Naive thymus-derived CD8-positive, alpha-beta T cell (primary cell): Measurements from ENCODE around the gene LAYN. TPM values are rescaled to one million over a fixed set of nuclear protein-coding genes. Genes with fewer than 3 reads are reported as not detected.

Source experiments
- ATAC-seq, 2 donors: fragments of 150-1000 bp; cut with Tn5 transposase in 1 of 2; sonication (Bioruptor Pico), chemical (Tn5 transposase) in 1 of 2; 1 replicate in 1 of 2; 2 replicates in 1 of 2; pipeline ENCODE4 v1.10.0; 2021; ENCODE audit warnings: mild to moderate bottlenecking in 2 of 2, moderate library complexity in 2 of 2
- POLR2A ChIA-PET: fragments of 350-600 bp; sonication (Branson Sonifier 250); formaldehyde crosslinking; loops from one replicate; lab custom pipeline; 2021; ENCODE audit warnings: antibody characterized with exemption; lab: Charles Lee
- DNase-seq, 10 donors: peaks; one replicate each; pipeline versions ENCODE4 v3.0.0 to v3.0.0-alpha.2; 2020 to 2022
- H3K27ac Mint-ChIP-seq, 10 donors: one replicate each; pipeline ENCODE4 v1.8.0; 2020 to 2022; ENCODE audit warnings: mild to moderate bottlenecking in 10 of 10, mixed read lengths in 10 of 10, moderate library complexity in 4 of 10, inconsistent platforms in 1 of 10
- H3K27me3 Mint-ChIP-seq, 5 donors: one replicate each; pipeline ENCODE4 v1.8.0; 2021 to 2022; ENCODE audit warnings: mixed read lengths in 5 of 5
- H3K36me3 Mint-ChIP-seq, 3 donors: one replicate each; pipeline ENCODE4 v1.8.0; 2020 to 2022; ENCODE audit warnings: mixed read lengths in 3 of 3, mild to moderate bottlenecking in 2 of 3, inconsistent platforms in 1 of 3
- H3K4me1 Mint-ChIP-seq, 4 donors: one replicate each; pipeline ENCODE4 v1.8.0; 2021 to 2022; ENCODE audit warnings: mixed read lengths in 4 of 4
- H3K4me3 Mint-ChIP-seq, 10 donors: one replicate each; pipeline ENCODE4 v1.8.0; 2020 to 2022; ENCODE audit warnings: mild to moderate bottlenecking in 10 of 10, mixed read lengths in 10 of 10, moderate library complexity in 6 of 10, inconsistent platforms in 1 of 10
- H3K9me3 Mint-ChIP-seq, 9 donors: one replicate each; pipeline ENCODE4 v1.8.0; 2020 to 2022; ENCODE audit warnings: mixed read lengths in 9 of 9, mild to moderate bottlenecking in 3 of 9, inconsistent platforms in 1 of 9, moderate library complexity in 1 of 9
- microRNA-seq: library from miRNA; unstranded; fragments of <30 nt; microRNA quantifications from one replicate; pipeline ENCODE4 v1.2.0, GENCODE V29; 2022; ENCODE audit warnings: borderline microRNAs expressed
- polyA plus RNA-seq, 3 donors: library from polyadenylated mRNA; unstranded; fragments of 300-500 nt; fragmentation: Illumina TruSeq; gene quantifications; one replicate each; pipeline ENCODE4 v1.2.3, GENCODE V29; 2021
- total RNA-seq, 8 experiments: library from RNA in 2 of 8; stranded (reverse) in 2 of 8; gene quantifications; one replicate each; pipeline ENCODE4 v1.2.3 and lab custom pipeline; 2021 to 2026

Gene LAYN
- total and polyA plus RNA-seq, 5 experiments from 2014 or later, result 0.45 to 1.6 (median 1.4) TPM

DNA sequence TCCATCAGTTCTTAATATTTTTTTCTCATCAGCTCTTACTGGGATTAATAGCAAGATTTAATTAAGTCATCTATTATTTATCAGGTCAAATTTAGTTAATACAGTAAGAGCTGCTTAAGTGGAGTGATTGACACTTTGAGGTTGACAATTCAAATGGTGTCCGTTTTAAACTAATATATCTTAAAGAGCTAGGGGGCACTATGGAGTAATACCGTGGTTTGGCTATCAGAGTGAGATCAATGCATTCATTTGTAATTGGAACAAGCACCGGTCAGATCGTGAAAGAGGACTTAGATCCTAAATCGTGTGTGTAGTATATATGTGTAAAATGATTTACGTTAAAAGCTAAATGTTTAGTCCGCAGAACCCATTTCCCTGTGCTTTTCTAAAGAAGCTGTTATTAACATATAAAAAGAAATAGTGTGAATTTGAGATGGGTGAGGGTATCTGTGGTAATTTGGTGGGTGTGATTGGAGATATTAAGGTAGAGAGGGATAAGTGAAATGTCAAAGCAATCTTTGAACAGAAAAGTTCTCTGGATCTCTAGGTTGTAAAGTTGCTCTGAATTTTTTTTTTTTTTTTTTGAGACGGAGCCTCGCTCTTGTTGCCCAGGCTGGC is 64.0 kb downstream of the LAYN start:
- no peaks in the 10 kb centered on the region for H3K9me3 Mint-ChIP-seq
- H3K27me3 Mint-ChIP-seq, result no peaks in the 10 kb centered on the region
- POLR2A ChIA-PET, result interaction anchor here (0.8 kb wide), 1 partner anchor 162 kb away, joined by 3 read pairs; the partner anchor contains the start of gene PPP2R1B
- H3K4me1 Mint-ChIP-seq, result peaks cover 10 to 27% (median 24%) of the 10 kb centered on the region in 4 donors
- peak in 4 of 10 donors; percentile 1 to 46 (median 30) for DNase-seq
- peak overlapping the region in 6 of 10 donors; percentile 6 to 99 (median 62) for H3K4me3 Mint-ChIP-seq
- peak overlapping the region in 2 of 10 donors; percentile 28 to 96 for H3K27ac Mint-ChIP-seq
- ATAC-seq, result no peak
- no peaks in the 10 kb centered on the region for H3K36me3 Mint-ChIP-seq

DNA sequence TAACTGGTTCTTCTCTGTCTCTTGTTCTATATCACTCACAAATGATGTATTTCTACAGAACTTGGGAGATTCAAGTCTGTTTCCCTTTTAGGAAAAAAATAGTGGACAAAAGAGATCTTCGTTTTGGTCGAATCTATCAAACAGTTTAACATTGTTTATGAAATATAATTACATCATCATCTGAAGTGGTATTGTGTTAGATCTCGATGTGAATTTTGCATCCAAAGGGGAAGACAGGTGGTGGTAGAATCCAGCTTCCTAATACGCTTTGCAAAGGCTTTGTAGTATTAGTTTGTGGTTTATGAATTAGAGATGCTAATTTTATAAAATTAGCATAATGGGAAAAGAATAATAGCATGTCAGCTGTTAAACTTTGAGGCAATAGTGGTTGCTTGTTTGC is 65.2 kb downstream of the LAYN start:
- peak overlapping the region in 1 of 10 donors; percentile 18 for H3K27ac Mint-ChIP-seq
- POLR2A ChIA-PET, result no interaction called here
- no peak for ATAC-seq
- no peaks in the 10 kb centered on the region for H3K27me3 Mint-ChIP-seq
- peaks cover 10 to 27% (median 24%) of the 10 kb centered on the region in 4 donors for H3K4me1 Mint-ChIP-seq
- H3K9me3 Mint-ChIP-seq, result no peaks in the 10 kb centered on the region
- no peaks in the 10 kb centered on the region for H3K36me3 Mint-ChIP-seq
- no peak for DNase-seq
- no peak overlapping the region for H3K4me3 Mint-ChIP-seq

DNA sequence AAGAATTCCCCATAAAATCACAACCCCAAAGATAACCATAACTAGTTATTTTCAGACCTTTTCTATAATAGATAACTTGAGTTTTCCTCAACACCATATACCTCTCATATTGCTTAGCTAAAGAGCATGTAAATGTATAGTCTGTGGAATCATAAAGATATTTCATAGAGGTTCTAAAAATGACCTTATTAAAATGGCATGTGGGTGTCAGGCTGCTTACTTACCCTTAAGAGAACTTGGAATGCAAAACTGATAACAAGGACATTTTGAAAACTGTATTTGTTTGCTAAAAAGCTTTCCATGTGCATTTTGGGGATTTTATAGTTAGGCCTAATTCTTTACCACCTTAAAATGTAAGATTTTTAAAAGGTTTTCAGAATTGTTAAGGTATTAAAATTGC is 66.5 kb downstream of the LAYN start:
- Mint-ChIP-seq H3K4me1 (peaks cover 10 to 24% (median 19%) of the 10 kb centered on the region in 4 donors), H3K4me3 (no peak overlapping the region), H3K9me3 (no peaks in the 10 kb centered on the region), H3K27ac (no peak overlapping the region), H3K27me3 (no peaks in the 10 kb centered on the region), H3K36me3 (no peaks in the 10 kb centered on the region)
- DNase-seq, result no peak
- POLR2A ChIA-PET, result interaction anchor here (0.6 kb wide), 2 partner anchors 15 to 288 kb away, joined by 3 to 4 read pairs; no protein-coding TSS in a partner anchor
- ATAC-seq, result no peak

GRCh38 chr11:111607751-111608150 is 67.2 kb downstream of the LAYN start:
- POLR2A ChIA-PET, result no interaction called here
- no peak overlapping the region for H3K27ac Mint-ChIP-seq
- no peak for ATAC-seq
- peaks cover 10 to 24% (median 19%) of the 10 kb centered on the region in 4 donors for H3K4me1 Mint-ChIP-seq
- no peak for DNase-seq
- H3K9me3 Mint-ChIP-seq, result no peaks in the 10 kb centered on the region
- H3K27me3 Mint-ChIP-seq, result no peaks in the 10 kb centered on the region
- H3K36me3 Mint-ChIP-seq, result no peaks in the 10 kb centered on the region
- H3K4me3 Mint-ChIP-seq, result no peak overlapping the region

Small RNA genes lying within 50 kb of the gene (microRNA-seq; reads per million reads assigned to microRNA genes)
- 1.7 reads per million for gene MIR34B
- 1.0 reads per million for gene MIR34C

Other genes with a start within 250 kb of the LAYN start
- gene POU2AF3, start 242.2 kb upstream of the LAYN start, total RNA-seq, result not detected
- gene POU2AF3, start 242.2 kb upstream of the LAYN start, polyA plus RNA-seq, result not detected
- gene POU2AF1, start 161.4 kb upstream of the LAYN start, total RNA-seq, result 1 to 10 TPM; 4.4 to 7.2 TPM
- under 1 TPM; 0.12 to 0.41 (median 0.24) TPM for gene POU2AF1, start 161.4 kb upstream of the LAYN start, polyA plus RNA-seq
- gene BTG4, start 28.3 kb upstream of the LAYN start, total RNA-seq, result not detected
- not detected for gene BTG4, start 28.3 kb upstream of the LAYN start, polyA plus RNA-seq
- gene HOATZ, start 25.9 kb upstream of the LAYN start, total RNA-seq, result not detected
- not detected for gene HOATZ, start 25.9 kb upstream of the LAYN start, polyA plus RNA-seq
- gene SIK2, start 61.7 kb downstream of the LAYN start, total RNA-seq, result 10 to 100 TPM; 11.1 to 11.6 TPM
- under 1 TPM; 0.14 to 0.33 (median 0.16) TPM for gene SIK2, start 61.7 kb downstream of the LAYN start, polyA plus RNA-seq
- gene PPP2R1B, start 225.7 kb downstream of the LAYN start, total RNA-seq, result 10 to 100 TPM; 38.1 to 38.2 TPM
- 10 to 100 TPM; 12.5 to 14.8 (median 14.4) TPM for gene PPP2R1B, start 225.7 kb downstream of the LAYN start, polyA plus RNA-seq